ENCODE results near the gene SLC26A4.

The SLC26A4 gene

GRCh38 chr7:107700570-107700969 is 39.9 kb downstream of the SLC26A4 start:
- TF ChIP-seq, protein P1, sequence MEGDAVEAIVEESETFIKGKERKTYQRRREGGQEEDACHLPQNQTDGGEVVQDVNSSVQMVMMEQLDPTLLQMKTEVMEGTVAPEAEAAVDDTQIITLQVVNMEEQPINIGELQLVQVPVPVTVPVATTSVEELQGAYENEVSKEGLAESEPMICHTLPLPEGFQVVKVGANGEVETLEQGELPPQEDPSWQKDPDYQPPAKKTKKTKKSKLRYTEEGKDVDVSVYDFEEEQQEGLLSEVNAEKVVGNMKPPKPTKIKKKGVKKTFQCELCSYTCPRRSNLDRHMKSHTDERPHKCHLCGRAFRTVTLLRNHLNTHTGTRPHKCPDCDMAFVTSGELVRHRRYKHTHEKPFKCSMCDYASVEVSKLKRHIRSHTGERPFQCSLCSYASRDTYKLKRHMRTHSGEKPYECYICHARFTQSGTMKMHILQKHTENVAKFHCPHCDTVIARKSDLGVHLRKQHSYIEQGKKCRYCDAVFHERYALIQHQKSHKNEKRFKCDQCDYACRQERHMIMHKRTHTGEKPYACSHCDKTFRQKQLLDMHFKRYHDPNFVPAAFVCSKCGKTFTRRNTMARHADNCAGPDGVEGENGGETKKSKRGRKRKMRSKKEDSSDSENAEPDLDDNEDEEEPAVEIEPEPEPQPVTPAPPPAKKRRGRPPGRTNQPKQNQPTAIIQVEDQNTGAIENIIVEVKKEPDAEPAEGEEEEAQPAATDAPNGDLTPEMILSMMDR (IDR thresholded peaks at IDR 0.05; ENCODE audit: control insufficient read depth, extremely low read depth, insufficient read depth): no peak
- DNase-seq (ENCODE audit: low read depth): no peak
- no peak overlapping the region for H3K4me3 ChIP-seq (ENCODE audit: low read depth, low read length)

DNA sequence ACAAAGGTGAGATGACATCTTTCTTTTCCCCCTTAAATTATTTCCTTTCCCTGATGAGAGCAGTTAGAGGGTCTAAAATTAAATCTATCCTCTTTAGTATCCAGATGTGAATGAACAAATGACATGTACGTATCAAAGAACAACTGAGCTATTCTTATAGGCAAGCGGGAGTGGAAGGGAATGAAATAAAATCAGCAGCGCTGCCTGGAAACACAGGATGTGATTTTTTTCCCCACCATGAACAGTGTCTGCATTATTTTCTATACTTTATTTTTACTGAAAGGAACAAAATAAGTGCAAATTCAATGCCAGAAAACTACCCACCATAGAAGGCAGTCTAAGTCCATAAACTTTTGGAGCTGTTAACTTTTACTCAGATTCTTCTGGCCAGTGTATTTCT is 40.6 kb downstream of the SLC26A4 start:
- TF ChIP-seq, protein P1 (IDR thresholded peaks at IDR 0.05; ENCODE audit: control insufficient read depth, extremely low read depth, insufficient read depth): no peak
- no peak for DNase-seq (ENCODE audit: low read depth)

DNA sequence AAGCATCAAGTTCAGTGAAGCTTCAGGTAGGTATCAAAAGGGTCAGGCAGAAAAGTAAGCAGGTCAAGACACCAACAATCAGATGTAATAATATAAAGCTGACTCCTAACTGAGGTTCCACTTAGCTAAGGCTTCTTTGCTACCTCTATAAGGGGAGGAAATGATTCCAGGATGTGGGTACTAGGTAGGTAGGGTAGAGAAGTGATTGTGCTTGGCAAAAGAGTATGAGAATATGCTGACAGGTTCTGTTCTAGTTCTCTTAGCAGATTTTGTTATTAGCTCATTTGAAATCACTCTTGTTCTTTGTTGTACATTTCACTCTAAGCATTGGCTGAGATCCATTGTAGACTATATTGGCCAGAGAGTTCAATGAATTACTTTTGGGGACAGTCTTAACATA is 42.6 kb downstream of the SLC26A4 start:
- H3K4me3 ChIP-seq (ENCODE audit: low read depth, low read length): no peak overlapping the region
- TF ChIP-seq, protein P1 (IDR thresholded peaks at IDR 0.05; ENCODE audit: control insufficient read depth, extremely low read depth, insufficient read depth): no peak
- no peak for DNase-seq (ENCODE audit: low read depth)

More for the DNA sequence above, 40.6 kb downstream of the SLC26A4 start:
- no peak overlapping the region for H3K4me3 ChIP-seq (ENCODE audit: low read depth, low read length)

DNA sequence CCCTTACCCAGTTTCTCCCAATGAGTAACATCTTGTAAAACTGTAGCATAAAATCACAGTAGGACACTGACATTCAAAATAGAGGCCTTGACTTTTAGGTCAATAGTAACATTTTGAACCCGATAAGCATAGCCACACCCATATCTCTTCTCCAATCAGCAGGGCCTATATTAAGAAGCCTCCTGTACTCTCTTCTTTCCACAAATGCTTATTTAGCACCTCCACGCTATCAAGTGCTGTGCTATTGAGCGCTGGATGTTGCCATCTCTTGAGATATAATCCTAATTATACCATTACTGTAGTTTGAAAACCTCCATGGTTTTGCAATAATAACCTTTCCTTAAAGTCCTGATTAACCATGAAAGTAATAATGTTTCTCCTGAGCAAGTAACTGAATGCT is 43.2 kb downstream of the SLC26A4 start:
- TF ChIP-seq, protein P1 (IDR thresholded peaks at IDR 0.05; ENCODE audit: control insufficient read depth, extremely low read depth, insufficient read depth): no peak
- no peak overlapping the region for H3K4me3 ChIP-seq (ENCODE audit: low read depth, low read length)
- DNase-seq (ENCODE audit: low read depth): no peak

GRCh38 chr7:107708956-107709355 is 48.3 kb downstream of the SLC26A4 start:
- TF ChIP-seq, protein P1 (IDR thresholded peaks at IDR 0.05; ENCODE audit: control insufficient read depth, extremely low read depth, insufficient read depth): no peak
- no peak overlapping the region for H3K4me3 ChIP-seq (ENCODE audit: low read depth, low read length)
- no peak for DNase-seq (ENCODE audit: low read depth)

- DNase-seq (ENCODE audit: low read depth): no peak
- H3K4me3 ChIP-seq (ENCODE audit: low read depth, low read length): no peak overlapping the region
- TF ChIP-seq, protein P1 (IDR thresholded peaks at IDR 0.05; ENCODE audit: control insufficient read depth, extremely low read depth, insufficient read depth): no peak
Observed at GRCh38 chr7:107711301-107711700, 50.7 kb downstream of the SLC26A4 start.

GRCh38 chr7:107712025-107712424 is 51.4 kb downstream of the SLC26A4 start:
- no peak for DNase-seq (ENCODE audit: low read depth)
- no peak overlapping the region for H3K4me3 ChIP-seq (ENCODE audit: low read depth, low read length)
- TF ChIP-seq, protein P1 (IDR thresholded peaks at IDR 0.05; ENCODE audit: control insufficient read depth, extremely low read depth, insufficient read depth): no peak
